Neural progenitor cell (in vitro differentiated cells): ENCODE measurements around the gene VKORC1. TPM values are rescaled to one million over a fixed set of nuclear protein-coding genes. Genes with fewer than 3 reads are reported as not detected.
"Not testable (repeated sequence)": the region's sequence is repeated elsewhere in the genome, so short reads cannot be mapped to it uniquely, and the experiment has no call there.

Source experiments
- DNase-seq: peaks from one replicate; pipeline ENCODE4 v3.0.0-alpha.2; 2016; ENCODE audit warnings: low spot score
- H2AFZ ChIP-seq: fragments of 200-600 bp; sonication (generic); replicated peaks from 2 replicates; pipeline ENCODE4 v1.6.1; 2016; ENCODE audit warnings: antibody characterized with exemption
- H3F3A ChIP-seq: fragments of 200-600 bp; sonication (generic); 2 replicates; pipeline ENCODE4 v1.6.1; 2016; ENCODE audit warnings: antibody characterized with exemption, low read depth
- H3K27ac ChIP-seq: fragments of 200-600 bp; sonication (generic); 2 replicates; pipeline ENCODE4 v1.5.1; 2016; ENCODE audit warnings: mild to moderate bottlenecking
- H3K27me3 ChIP-seq: fragments of 200-600 bp; sonication (generic); 2 replicates; pipeline ENCODE4 v1.6.1; 2016; ENCODE audit warnings: mild to moderate bottlenecking, moderate library complexity
- H3K36me3 ChIP-seq: fragments of 200-600 bp; sonication (generic); 2 replicates; pipeline ENCODE4 v1.5.1; 2016
- H3K4me1 ChIP-seq: fragments of 200-600 bp; sonication (generic); 2 replicates; pipeline ENCODE4 v1.6.1; 2016; ENCODE audit warnings: mixed run types
- H3K4me2 ChIP-seq: fragments of 200-600 bp; sonication (generic); 2 replicates; pipeline ENCODE4 v1.6.1; 2016
- H3K4me3 ChIP-seq: fragments of 200-600 bp; sonication (generic); 2 replicates; pipeline ENCODE4 v1.5.1; 2016
- H3K79me2 ChIP-seq: fragments of 200-600 bp; sonication (generic); 2 replicates; pipeline ENCODE4 v1.6.1; 2016; ENCODE audit warnings: low read depth
- H3K9ac ChIP-seq: fragments of 200-600 bp; sonication (generic); 2 replicates; pipeline ENCODE4 v1.6.1; 2016
- H3K9me3 ChIP-seq: fragments of 200-600 bp; sonication (generic); 2 replicates; pipeline ENCODE4 v1.5.1; 2016; ENCODE audit warnings: low read depth
- H4K20me1 ChIP-seq: fragments of 200-600 bp; sonication (generic); 2 replicates; pipeline ENCODE4 v1.6.1; 2016; ENCODE audit warnings: low read depth
- H3K27ac Mint-ChIP-seq: 3 replicates; pipeline ENCODE4 v1.8.0; 2021; ENCODE audit warnings: mixed read lengths
- H3K27me3 Mint-ChIP-seq: 2 replicates; pipeline ENCODE4 v1.8.0; 2022; ENCODE audit warnings: low read depth, mild to moderate bottlenecking, inconsistent platforms, moderate library complexity, mixed read lengths; ENCODE audit not compliant: insufficient read depth
- H3K36me3 Mint-ChIP-seq: 3 replicates; pipeline ENCODE4 v1.8.0; 2021; ENCODE audit warnings: mixed read lengths
- H3K4me1 Mint-ChIP-seq: 3 replicates; pipeline ENCODE4 v1.8.0; 2021; ENCODE audit warnings: mixed read lengths
- H3K4me3 Mint-ChIP-seq: 3 replicates; pipeline ENCODE4 v1.8.0; 2021; ENCODE audit warnings: mild to moderate bottlenecking, moderate library complexity, mixed read lengths
- H3K9me3 Mint-ChIP-seq: 3 replicates; pipeline ENCODE4 v1.8.0; 2020; ENCODE audit warnings: mixed read lengths
- CTCF ChIP-seq: fragments of 200-600 bp; sonication (generic); IDR thresholded peaks from 2 replicates; pipeline ENCODE4 v1.5.1; 2017; ENCODE audit warnings: antibody characterized with exemption, mild to moderate bottlenecking
- EZH2 ChIP-seq: fragments of 200-600 bp; sonication (generic); IDR thresholded peaks from 2 replicates; pipeline ENCODE4 v1.6.1; 2017; ENCODE audit warnings: antibody characterized with exemption, mild to moderate bottlenecking, moderate library complexity
- EZH2phosphoT487 ChIP-seq: fragments of 200-600 bp; sonication (generic); IDR thresholded peaks from 2 replicates; pipeline ENCODE4 v1.6.1; 2017; ENCODE audit warnings: antibody characterized with exemption
- total RNA-seq: library from RNA; depleted of rRNA; stranded (reverse); fragments of >200 nt; gene quantifications from 2 replicates; pipeline ENCODE4 v1.2.3, GENCODE V29; 2015; ENCODE audit warnings: low replicate concordance

Gene VKORC1
- total RNA-seq, 1 donor from 2014 or later: 95.9 TPM

DNA sequence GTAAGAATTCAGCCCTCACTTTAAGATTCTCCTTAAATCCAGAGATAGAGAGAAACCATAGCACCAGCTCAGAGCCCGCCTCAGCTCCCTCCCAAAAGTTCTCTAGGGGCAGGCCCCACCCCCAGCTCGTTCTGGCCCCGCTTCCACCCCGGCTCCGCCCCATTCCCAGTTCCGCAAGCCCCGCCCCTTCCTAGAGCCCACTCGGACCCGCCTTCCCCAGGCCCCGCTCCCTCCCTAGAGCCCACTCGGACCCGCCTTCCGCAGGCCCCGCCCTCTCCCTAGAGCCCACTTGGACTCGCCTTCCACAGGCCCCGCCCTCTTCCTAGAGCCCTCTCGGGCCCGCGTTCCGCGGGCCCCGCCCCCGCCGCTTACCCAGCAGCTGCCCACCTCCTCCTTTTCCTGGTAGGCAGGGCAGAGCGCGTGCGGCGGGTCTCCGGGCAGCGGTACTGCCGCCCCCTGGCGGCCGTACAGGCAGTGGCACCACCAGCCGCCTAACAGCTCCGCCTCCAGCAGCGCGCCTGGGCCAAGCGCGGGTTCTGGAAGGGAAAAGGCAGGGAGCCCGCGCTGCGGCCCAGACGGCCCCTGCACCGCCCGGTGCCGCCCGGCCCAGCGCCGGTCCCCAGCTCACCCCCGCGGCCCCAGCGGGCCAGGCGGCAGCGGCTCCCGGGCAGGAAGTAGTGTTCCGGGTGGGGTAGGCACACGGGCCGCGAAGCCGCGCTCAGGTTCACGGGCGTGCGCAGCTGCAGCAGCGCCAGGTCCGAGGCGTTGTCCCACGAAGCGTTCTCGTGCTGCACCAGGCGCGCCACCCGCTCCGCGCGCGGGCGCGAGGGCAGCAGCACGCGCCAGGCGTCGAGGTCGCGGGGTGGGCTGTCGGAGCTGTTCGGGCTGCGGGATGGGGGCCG lies 47.8 kb upstream of the VKORC1 start:
- Mint-ChIP-seq H3K36me3 (no peaks in the 10 kb centered on the region), H3K4me1 (peaks cover 22% of the 10 kb centered on the region), H3K27me3 (peaks cover 7% of the 10 kb centered on the region), H3K4me3 (peak overlapping the region; percentile 82), H3K9me3 (no peaks in the 10 kb centered on the region), H3K27ac (peak overlapping the region; percentile 83)
- Histone ChIP-seq H3K9me3 (no peaks in the 10 kb centered on the region), H2AFZ (peak overlapping the region; percentile 98), H3K27ac (no peak overlapping the region), H3K79me2 (no peaks in the 10 kb centered on the region), H3K4me2 (peak overlapping the region; percentile 79), H3K4me1 (peaks cover 5% of the 10 kb centered on the region), H3F3A (peaks cover 14% of the 10 kb centered on the region), H4K20me1 (no peaks in the 10 kb centered on the region), H3K9ac (no peak overlapping the region), H3K27me3 (peaks cover 34% of the 10 kb centered on the region), H3K36me3 (no peaks in the 10 kb centered on the region), H3K4me3 (peak overlapping the region; percentile 42)
- DNase-seq: peak; percentile 100
- TF ChIP-seq EZH2: peak; percentile 15
- no peak for TF ChIP-seq EZH2phosphoT487
- peak; percentile 91 for TF ChIP-seq CTCF

DNA sequence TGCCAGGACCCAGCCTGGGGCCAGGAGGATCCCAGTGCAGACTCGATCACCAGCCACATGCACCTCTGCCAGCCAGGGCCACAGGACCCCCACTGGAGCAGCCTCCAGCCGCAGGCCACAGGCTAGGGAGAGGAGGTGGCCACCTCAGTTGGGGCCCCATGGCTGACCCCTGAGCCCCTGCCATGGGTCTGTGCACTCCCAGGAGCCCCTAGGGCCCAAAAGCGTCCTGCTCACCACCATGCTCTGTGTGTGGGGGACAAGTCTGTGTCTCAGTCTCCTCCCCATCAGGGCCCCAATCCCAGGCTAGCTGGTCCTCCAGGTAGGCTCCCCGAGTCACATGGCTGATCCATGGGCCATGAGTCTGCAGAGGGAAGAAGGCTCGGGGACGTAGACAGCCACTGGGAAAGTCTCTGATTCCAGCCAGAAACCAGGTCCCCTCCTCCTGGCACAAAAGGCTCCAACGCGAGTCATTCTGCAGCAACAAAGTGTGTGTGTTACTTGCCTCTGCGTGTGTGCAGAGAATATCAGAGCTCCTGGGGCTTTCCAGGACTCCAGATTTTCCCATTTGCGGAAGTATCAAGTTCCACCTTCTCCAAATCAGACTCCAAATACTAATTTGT lies 47.0 kb upstream of the VKORC1 start:
- no peak for DNase-seq
- Mint-ChIP-seq H3K9me3 (no peaks in the 10 kb centered on the region), H3K4me3 (peak overlapping the region; percentile 82), H3K27ac (peak overlapping the region; percentile 83), H3K4me1 (peaks cover 22% of the 10 kb centered on the region), H3K27me3 (peaks cover 9% of the 10 kb centered on the region), H3K36me3 (no peaks in the 10 kb centered on the region)
- Histone ChIP-seq H2AFZ (no peak overlapping the region), H3K27ac (peak overlapping the region; percentile 15), H3K4me1 (peaks cover 5% of the 10 kb centered on the region), H3K4me3 (peak overlapping the region; percentile 42), H3F3A (peaks cover 14% of the 10 kb centered on the region), H3K27me3 (peaks cover 26% of the 10 kb centered on the region), H3K79me2 (no peaks in the 10 kb centered on the region), H3K4me2 (peak overlapping the region; percentile 69), H3K36me3 (no peaks in the 10 kb centered on the region), H4K20me1 (no peaks in the 10 kb centered on the region), H3K9ac (no peak overlapping the region), H3K9me3 (no peaks in the 10 kb centered on the region)
- no peak for TF ChIP-seq EZH2phosphoT487

DNA sequence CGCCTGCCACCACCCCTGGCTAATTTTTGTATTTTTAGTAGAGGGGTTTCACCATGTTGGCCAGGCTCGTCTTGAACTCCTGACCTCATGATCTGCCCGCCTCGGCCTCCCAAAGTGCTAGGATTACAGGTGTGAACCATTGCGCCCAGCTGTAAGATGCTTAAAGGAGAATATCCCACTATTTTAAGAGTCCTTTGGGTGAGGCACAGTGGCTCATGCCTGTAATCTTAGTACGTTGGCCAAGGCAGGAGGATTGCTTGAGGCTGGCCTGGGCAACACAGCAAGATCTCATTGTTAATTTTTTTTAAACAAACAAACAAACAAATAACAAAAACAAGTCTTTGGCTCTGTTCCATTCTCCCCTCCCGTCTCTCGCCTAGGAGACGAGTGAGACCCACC lies 46.5 kb upstream of the VKORC1 start:
- H3K9me3 Mint-ChIP-seq, DNase-seq, H4K20me1 ChIP-seq, H2AFZ ChIP-seq, H3K36me3 ChIP-seq, H3K79me2 ChIP-seq, H3K4me3 ChIP-seq, H3K27ac ChIP-seq, H3K36me3 Mint-ChIP-seq, H3K9me3 ChIP-seq, H3K4me1 ChIP-seq, H3K9ac ChIP-seq: not testable (repeated sequence)
- H3F3A ChIP-seq: peaks cover 14% of the 10 kb centered on the region
- H3K4me2 ChIP-seq: peak overlapping the region; percentile 69
- H3K4me3 Mint-ChIP-seq: peak overlapping the region; percentile 82
- H3K4me1 Mint-ChIP-seq: peaks cover 23% of the 10 kb centered on the region
- peaks cover 12% of the 10 kb centered on the region for H3K27me3 Mint-ChIP-seq
- H3K27ac Mint-ChIP-seq: peak overlapping the region; percentile 10
- H3K27me3 ChIP-seq: peaks cover 21% of the 10 kb centered on the region

GRCh38 chr16:31138621-31139578 lies 44.3 kb upstream of the VKORC1 start:
- H2AFZ ChIP-seq: no peak overlapping the region
- Mint-ChIP-seq H3K27ac (no peak overlapping the region), H3K4me3 (no peak overlapping the region)

More at GRCh38 chr16:31138621-31139578, 44.3 kb upstream of the VKORC1 start:
- H3F3A ChIP-seq: peaks cover 28% of the 10 kb centered on the region
- no peak overlapping the region for H3K4me2 ChIP-seq
- H3K4me1 ChIP-seq: peaks cover 22% of the 10 kb centered on the region
- H3K27me3 Mint-ChIP-seq: peaks cover 6% of the 10 kb centered on the region
- no peak overlapping the region for H3K9ac ChIP-seq
- no peaks in the 10 kb centered on the region for H3K36me3 Mint-ChIP-seq
- H3K36me3 ChIP-seq: no peaks in the 10 kb centered on the region
- H3K27ac ChIP-seq: no peak overlapping the region
- no peak for TF ChIP-seq CTCF
- no peak for TF ChIP-seq EZH2phosphoT487
- no peak for TF ChIP-seq EZH2
- peak; percentile 17 for DNase-seq
- H4K20me1 ChIP-seq: peaks cover under 1% of the 10 kb centered on the region
- H3K4me3 ChIP-seq: no peak overlapping the region
- H3K9me3 ChIP-seq: no peaks in the 10 kb centered on the region
- H3K4me1 Mint-ChIP-seq: peaks cover 37% of the 10 kb centered on the region
- peaks cover 13% of the 10 kb centered on the region for H3K27me3 ChIP-seq
- no peaks in the 10 kb centered on the region for H3K9me3 Mint-ChIP-seq
- H3K79me2 ChIP-seq: no peaks in the 10 kb centered on the region
